RCC 7860 (cell line): ENCODE measurements around the gene INTS7.
A peak's percentile ranks its signal among the peaks of the same experiment; 100 is the strongest.

ENCODE experiments used
- DNase-seq: peaks from one replicate; pipeline ENCODE4 v3.0.0-alpha.2; 2015; ENCODE audit warnings: low spot score
- FAIRE-seq: peaks from 2 replicates; lab custom pipeline; 2012; peaks lifted over from hg19 to GRCh38; lab: Jason Lieb, UNC

Gene INTS7

GRCh38 chr1:212035123-212035834, at the start of gene INTS7, which contains the start of gene DTL:
Gene INTS7, minus strand, starts transcription at chr1:212035557. Its CDS starts 120 bp downstream, at chr1:212035437.
Gene DTL, plus strand, starts transcription at chr1:212035748. Its CDS starts 143 bp downstream, at chr1:212035891.
- FAIRE-seq (peak; percentile 92), DNase-seq (peak; percentile 98)

GRCh38 chr1:212082765-212083406, 47.5 kb upstream of the INTS7 start:
- FAIRE-seq (no peak), DNase-seq (no peak)

GRCh38 chr1:212078826-212079225, 43.5 kb upstream of the INTS7 start:
- no peak for FAIRE-seq
- DNase-seq: no peak

GRCh38 chr1:212077028-212077427, 41.7 kb upstream of the INTS7 start:
- DNase-seq: no peak
- FAIRE-seq: no peak

GRCh38 chr1:212074856-212075255, 39.5 kb upstream of the INTS7 start:
- FAIRE-seq (no peak), DNase-seq (no peak)

- FAIRE-seq (no peak), DNase-seq (no peak)
These were observed 39.0 kb upstream of the INTS7 start for GRCh38 chr1:212074313-212074712.

GRCh38 chr1:212073490-212073889, 38.1 kb upstream of the INTS7 start:
- no peak for FAIRE-seq
- no peak for DNase-seq

GRCh38 chr1:212072047-212072446, 36.7 kb upstream of the INTS7 start:
- FAIRE-seq (no peak), DNase-seq (no peak)

- peak; percentile 58 for FAIRE-seq
- DNase-seq: peak; percentile 20
These were observed 35.5 kb upstream of the INTS7 start for GRCh38 chr1:212070720-212071302.

GRCh38 chr1:212067787-212068186, 32.4 kb upstream of the INTS7 start:
- no peak for DNase-seq
- no peak for FAIRE-seq

- FAIRE-seq: peak; percentile 74
- peak; percentile 60 for DNase-seq
These were observed 27.6 kb upstream of the INTS7 start for GRCh38 chr1:212062832-212063438.

- no peak for FAIRE-seq
- peak; percentile 25 for DNase-seq
These were observed 25.5 kb upstream of the INTS7 start for GRCh38 chr1:212060632-212061472.

GRCh38 chr1:212055333-212055732, 20.0 kb upstream of the INTS7 start:
- DNase-seq: no peak
- no peak for FAIRE-seq

GRCh38 chr1:212053993-212054392, 18.6 kb upstream of the INTS7 start:
- no peak for DNase-seq
- no peak for FAIRE-seq

- FAIRE-seq (no peak), DNase-seq (no peak)
These were observed 10.6 kb upstream of the INTS7 start for GRCh38 chr1:212045981-212046380.

- no peak for FAIRE-seq
- DNase-seq: no peak
These were observed 9.5 kb upstream of the INTS7 start for GRCh38 chr1:212044851-212045250.

GRCh38 chr1:212042436-212042835, 7.1 kb upstream of the INTS7 start:
- FAIRE-seq (no peak), DNase-seq (no peak)

GRCh38 chr1:212040629-212041412, 5.5 kb upstream of the INTS7 start:
- peak; percentile 84 for FAIRE-seq
- DNase-seq: peak; percentile 71

- FAIRE-seq (no peak), DNase-seq (no peak)
These were observed 4.3 kb upstream of the INTS7 start for GRCh38 chr1:212039622-212040021.

- DNase-seq (no peak), FAIRE-seq (no peak)
These were observed 2.5 kb upstream of the INTS7 start for GRCh38 chr1:212037900-212038299.
